NCI-H1930 (cell line): ENCODE results near the gene S100A12.

Experiments
- DNase-seq, 2 experiments: peaks; one replicate each; lab custom pipeline; 2025; lab: John Stamatoyannopoulos, UW

Gene S100A12

DNA sequence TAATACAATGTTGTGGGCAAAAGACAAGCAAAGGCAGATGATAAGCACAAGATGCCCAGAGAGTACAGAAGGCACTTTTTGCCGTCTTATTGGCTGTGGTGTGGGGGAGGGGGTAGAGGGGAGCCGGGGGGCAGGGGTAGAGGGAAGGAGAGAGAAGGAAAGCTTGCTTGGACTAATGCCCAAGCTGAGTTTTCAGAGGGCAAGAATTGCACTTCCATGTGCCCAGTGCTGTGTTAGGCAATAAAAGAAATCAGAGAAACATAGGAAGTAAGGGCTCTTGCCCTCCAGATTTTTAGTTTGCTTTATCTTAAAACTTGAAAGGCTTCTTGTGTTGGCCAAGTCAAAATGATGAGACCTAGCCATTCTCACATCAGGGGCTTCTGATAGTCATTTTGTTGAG, 8.3 kb downstream of the S100A12 start:
- DNase-seq: no peak

DNA sequence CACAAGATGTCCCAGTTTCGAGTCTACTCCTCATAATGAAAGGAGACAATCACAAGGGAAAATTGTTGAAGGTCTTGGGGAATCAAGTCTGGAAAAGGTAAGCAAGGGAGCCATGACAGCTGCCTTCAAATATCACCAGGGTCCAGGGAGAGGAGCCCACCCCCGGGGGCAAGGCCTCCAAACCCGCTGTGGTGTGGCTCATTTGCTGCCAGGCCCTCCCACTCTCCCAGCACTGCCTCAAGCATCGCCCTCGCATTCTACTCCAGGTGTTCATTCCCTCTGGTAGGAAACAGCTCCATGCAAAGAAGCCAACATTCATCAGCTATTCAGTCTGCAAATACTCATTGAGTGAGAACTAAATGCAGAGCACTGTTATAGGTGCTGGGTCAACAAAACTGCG, 9.2 kb downstream of the S100A12 start:
- no peak for DNase-seq

DNA sequence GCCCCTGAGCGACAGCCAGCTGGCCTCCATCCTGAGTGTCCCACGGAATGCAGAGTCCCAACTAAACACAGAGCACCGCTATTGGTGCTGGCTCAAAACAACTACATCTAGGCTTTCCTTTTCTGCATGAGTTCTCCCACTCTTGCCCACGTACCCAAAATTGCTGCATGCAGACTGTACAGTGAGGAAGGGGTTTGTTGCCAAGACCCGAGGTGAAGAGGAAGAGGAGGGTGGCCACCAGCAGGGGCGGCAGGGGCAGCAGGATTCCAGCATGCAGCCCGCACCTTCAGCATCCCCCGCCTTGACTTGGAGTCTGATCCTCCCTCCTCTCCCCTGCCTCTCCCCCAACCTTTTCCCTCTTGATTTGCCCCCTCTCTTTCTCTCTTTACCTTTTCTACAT, 9.7 kb downstream of the S100A12 start:
- no peak for DNase-seq

DNA sequence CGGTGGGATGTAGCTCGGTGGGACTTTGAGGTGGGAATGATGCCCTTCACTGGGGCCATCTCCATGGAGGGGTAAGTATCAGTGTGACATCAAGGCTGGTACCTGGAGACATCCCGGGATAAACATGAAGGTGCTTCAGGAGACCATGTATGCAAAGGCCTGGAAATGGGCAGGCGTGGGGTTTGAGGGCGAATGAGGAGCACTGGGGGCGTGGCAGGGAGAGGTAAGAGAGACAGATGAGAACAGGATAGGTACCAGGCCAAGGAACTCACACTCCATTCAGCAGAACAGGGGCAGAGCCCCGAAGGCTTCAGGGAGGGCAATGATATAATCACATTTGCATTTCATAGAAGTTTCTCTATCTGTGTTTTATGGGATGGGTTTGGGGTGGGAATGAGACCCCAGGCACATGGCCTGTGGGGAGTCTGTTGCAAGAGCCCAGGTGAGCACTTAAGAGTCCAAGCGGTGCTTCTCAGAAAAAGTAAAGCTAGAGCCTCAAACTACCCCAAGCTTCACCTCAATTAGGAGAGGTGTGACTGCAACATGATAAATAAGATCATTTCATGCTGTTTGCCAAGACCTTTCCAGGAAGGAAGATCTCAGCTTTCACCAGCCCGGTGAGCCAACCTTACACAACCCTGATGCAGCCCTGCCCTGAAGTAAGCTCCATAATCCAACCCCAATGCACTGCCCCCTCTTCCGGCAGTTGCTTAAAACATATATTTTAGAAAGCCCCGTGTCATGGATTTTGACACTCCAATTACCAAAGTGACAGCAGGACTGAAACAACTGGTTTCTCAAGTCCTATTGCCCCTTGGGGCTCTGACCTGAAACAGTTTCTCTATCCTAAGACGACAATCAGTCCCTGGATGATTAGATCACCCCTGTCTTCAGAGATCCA, 10.4 kb downstream of the S100A12 start:
- no peak for DNase-seq

DNA sequence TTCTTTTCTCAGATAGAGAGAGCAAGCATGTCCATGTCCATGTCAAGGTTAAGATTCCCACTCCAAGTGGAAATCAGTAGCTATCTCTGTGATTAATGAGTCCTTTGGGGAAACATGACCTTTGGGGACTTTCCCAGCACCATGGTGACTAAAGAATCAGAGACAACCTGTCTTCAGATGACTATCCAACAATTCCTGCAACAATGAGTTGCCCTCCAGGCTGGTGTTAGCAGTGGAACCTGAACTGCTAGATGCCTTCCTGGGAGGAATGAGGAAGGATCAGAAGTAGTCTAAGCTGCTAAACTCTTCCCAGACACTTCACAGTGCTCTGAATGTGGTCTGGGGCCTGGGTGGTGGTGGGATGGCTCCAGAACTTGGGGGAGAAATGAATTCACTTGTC, 11.3 kb downstream of the S100A12 start:
- DNase-seq: no peak

DNA sequence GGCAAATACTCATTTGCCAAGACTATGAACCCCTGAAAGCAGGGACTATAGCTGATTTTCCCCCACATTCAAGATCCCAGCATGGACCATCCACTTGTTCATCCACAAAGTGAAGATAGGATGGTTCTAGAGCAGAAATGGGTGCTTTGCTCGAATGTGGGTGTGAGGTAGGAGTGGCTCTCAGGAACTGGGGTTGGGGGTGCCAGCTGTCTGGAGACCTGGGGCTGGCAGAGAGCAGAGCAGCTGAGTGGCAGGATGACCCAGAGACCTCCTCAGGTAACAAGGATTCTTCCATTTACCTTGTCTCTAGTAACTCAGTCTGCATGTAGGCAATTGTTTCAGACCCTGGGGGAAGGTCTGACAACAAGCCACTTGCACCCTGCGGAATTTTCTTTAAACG, 11.8 kb downstream of the S100A12 start:
- DNase-seq: no peak

DNA sequence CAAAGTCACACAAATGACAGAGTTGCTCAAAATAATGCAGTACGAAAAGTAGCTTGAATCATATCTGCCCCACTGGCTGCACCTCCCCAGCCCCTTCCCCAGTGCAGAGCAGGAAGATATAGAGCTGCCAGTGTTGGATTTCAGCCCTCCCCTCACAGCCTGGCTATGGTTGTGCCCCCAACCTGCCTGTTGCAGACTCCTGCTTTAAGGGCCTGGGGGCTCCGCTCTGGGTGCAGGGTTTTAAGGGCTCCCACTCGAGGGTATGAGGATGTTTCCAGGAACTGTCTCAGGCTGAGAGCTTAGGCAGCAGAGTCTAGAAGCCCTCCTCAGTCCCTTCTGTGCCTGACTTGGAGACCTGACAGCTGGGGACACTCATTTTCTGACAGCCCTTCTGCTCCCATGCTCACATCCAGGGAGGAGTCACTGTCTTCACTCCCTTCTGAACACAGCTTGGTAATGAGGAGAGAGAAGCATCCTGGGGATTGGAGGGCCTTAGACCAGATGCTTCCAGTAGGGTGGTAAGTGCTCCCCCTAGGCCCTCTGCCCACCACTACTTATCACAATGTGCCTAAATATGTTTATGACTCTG, 13.1 kb downstream of the S100A12 start:
- no peak for DNase-seq

DNA sequence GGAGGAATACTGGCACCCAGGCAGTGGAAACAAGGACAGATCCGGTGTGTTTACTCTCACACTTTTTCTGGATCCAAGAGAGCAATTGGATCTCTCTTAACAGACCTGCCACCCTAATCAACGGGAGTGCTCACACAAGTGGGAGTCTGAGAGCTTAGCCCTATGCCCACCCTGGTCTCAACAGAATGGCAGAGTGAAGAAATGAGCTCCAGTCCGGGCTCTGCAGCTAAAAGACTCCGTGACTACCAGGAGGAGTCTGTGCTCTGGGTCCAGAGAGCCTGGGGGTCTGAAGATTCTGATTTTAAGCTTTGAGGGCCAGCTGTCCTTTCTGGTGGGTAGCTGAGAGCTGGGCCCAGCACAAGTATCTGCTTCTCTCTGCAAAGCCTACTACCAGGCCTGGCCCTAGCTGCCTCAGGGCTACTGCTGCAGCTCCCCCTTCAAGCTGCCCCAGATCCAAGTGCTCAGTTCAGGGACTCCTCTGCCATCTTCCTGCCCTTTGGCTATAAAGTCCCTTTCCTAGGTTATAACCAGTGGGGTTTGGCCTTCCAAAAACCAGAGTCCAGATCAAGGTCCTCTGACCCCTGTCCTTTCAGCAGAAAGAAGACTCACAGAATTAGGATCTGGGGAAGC, 13.8 kb downstream of the S100A12 start:
- DNase-seq: no peak

DNA sequence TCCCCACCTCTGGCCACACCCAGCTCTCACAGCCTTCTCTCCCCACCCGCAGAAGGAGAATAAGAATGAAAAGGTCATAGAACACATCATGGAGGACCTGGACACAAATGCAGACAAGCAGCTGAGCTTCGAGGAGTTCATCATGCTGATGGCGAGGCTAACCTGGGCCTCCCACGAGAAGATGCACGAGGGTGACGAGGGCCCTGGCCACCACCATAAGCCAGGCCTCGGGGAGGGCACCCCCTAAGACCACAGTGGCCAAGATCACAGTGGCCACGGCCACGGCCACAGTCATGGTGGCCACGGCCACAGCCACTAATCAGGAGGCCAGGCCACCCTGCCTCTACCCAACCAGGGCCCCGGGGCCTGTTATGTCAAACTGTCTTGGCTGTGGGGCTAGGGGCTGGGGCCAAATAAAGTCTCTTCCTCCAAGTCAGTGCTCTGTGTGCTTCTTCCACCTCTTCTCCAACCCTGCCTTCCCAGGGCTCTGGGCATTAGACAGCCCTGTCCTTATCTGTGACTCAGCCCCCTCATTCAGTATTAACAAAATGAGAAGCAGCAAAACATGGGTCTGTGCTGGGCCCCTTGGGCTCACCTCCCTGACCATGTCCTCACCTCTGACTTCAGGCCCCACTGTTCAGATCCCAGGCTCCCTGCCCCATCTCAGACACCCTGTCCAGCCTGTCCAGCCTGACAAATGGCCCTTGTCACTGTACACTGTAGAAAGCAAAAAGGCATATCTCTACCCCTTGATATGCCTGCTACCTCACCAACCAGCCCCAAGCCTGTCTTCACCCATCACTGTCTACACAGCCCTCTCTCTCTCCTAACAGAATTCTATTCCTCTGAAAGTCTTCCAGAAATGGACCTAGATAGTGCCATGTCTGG, 14.6 kb downstream of the S100A12 start:
- DNase-seq: no peak

DNA sequence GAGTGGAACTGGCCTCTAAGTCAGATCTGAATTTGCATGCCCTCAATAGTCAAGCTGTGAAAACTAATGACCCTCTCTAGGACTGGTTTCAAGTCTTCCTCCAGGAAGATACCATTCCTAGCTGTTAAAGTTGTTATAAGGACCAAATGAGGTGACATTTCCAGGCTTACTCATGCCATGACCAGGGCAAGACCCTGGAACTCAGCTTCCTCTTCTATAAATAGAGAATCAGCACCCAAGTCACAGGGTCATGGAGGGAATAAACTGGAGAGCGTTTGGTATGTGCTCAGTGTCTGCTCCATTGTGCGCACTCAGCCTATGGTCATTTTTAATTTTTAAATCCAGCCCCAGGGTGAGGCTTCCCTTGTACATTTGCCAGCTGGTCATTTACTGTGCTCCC, 15.2 kb downstream of the S100A12 start:
- no peak for DNase-seq

DNA sequence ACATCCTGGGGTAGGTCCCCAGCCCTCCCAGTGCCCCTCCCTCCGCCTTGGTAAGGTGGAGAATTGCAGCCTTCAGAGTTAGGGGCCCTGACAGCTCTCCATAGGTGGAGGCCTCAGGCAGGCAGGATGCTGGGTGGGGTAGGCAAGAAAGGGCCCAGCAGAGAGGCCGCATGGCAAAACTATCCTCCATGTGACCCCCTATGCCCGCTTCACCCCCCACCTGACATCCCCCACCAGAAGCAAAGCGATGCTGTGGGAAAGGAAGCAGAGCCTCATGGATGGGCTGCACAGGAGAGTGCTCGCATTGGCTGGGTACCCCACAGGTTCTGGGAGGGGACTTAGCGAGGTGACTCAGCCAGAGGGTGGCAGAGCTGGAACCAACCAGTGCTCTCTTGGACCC, 16.2 kb downstream of the S100A12 start:
- no peak for DNase-seq

DNA sequence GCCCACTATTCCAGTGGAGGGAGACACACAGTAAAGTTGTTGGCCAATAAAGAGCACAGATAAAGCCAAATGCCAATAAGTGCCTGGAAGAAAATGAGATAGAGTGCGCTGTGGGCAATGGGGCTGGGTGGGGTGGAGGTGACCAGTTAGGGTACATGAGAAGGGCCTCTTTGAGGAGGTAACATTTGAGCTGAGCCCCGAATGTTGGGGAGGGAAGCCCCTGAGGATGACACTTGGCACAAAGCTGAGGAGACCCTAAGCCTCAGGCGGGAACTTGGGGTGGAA, 16.8 kb downstream of the S100A12 start:
- DNase-seq: no peak

DNA sequence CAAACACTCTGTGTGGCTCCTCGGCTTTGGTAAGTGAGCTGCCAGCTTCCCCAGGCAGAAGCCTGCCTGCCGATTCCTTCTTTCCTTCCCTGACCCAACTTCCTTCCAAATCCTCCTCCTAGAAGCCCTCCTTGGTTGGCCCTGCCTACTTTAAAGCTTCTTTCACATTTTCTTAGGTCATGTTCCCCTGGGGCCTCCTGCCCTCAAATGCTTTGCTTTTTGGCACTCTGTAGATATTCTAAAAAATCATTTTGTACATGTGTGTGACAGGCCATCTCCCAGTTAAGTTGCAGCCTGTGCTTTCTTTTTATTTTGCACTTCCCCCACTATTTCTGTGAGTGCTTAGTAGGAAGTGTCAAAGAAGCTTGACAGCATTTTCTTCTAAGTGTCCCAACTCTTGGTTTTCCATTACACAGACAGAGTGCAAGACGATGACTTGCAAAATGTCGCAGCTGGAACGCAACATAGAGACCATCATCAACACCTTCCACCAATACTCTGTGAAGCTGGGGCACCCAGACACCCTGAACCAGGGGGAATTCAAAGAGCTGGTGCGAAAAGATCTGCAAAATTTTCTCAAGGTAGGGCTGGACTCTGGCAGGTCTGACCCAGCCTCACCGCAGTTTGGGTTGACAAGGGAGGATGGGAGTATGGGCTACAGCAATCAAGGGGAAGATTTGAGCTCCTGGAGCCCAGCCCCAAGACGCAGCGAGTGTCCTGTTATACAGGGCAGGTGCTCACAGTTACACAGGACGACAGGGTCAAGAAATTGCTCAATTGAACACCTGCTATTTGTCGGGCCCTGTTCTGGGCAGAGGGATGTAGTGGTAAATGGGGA, 17.3 kb downstream of the S100A12 start, which contains the start of gene S100A9:
Gene S100A9, plus strand, starts transcription at position 2 of the 838 bp plus-strand sequence. Its CDS starts 430 bp downstream, at position 432.
- no peak for DNase-seq

DNA sequence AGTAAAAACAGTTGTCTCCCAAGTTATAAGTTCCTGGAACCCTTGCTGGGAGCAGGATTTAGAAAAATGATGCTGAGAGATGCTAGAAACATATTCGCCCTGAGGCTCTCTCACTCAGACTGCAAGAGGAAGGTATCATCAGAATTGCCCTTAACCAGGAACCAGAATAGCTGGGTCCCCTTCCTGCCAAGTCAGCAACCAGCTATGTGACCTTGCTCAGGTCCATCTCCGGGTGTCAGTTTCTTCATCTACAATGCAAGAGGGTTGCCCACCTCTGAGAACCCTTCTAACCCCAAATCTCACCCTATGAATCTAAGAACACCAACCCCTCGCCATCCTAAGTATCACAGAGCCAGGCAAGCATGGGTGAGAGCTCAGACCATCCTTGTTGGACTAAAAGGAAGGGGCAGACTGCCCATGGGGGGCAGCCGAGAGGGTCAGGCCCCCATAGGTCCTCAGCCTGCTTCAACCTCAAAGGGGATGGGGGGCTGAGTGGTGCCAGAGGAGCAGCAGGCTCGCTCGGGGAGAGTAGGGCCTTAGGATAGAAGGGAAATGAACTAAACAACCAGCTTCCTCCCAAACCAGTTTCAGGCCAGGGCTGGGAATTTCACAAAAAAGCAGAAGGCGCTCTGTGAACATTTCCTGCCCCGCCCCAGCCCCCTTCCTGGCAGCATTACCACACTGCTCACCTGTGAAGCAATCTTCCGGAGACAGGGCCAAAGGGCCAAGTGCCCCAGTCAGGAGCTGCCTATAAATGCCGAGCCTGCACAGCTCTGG, 18.2 kb downstream of the S100A12 start:
- DNase-seq: no peak

DNA sequence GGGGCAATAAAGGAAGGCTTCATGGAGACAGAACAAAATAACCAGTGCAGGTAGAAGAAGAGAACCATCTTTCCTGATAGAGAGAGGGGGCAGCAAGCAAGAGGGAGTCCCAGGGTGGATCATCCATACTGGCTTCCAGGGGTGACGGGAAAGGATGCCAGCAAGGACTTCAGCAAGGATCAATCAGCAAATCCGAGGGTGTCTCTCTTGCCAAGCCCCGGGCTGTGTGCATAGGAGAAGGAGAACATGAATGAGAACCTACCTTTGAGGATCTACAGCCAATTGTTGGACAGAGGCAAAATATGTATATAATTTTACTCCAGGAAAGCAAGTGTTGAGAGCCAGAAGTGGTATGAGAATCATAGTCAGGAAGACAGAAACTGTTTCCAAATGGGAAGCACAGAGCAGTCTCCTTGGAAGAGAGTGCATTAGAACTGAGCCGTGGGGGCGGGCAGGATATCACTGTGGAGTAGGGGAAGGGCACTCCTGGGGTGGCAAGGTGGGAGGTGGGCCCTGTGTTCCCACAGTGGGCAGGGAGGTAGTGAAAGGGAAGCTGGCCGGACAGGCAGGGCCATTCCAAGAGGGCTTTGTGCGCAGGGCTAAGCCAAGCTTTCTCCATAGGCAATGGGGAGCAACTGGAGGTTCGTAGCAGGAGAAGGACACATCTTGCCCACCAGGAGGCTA, 18.9 kb downstream of the S100A12 start:
- DNase-seq: no peak

DNA sequence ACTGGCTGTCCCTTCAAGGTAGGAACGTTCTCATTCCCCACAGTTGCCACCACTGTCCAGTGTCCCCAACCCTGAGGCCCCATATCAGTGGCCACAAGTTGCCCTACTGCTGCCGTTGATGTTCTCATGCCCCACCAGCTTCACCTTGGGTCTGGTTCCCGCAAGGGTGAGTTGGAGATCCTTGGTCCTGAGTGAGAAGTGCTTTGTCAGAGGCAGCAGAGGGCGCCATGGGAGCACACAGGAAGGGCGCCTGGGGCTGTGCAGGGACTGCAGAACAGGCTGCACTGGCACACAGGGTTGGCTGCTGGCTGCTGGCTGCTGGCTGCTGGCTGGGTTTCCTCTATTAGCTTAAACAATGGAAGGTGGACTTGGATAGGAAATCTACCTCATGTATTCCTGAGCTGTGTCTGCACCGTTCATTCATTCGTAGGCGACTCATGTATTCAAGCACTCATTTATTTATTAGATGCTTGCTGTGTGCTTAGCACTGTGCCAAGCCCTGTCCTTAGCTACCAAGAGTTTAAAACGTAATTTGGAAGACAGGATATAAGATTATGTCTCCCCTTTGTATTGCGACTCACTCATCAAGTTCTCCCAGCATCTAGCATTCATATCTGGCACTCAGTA, 19.9 kb downstream of the S100A12 start:
- DNase-seq: peak; percentile 39 to 66

DNA sequence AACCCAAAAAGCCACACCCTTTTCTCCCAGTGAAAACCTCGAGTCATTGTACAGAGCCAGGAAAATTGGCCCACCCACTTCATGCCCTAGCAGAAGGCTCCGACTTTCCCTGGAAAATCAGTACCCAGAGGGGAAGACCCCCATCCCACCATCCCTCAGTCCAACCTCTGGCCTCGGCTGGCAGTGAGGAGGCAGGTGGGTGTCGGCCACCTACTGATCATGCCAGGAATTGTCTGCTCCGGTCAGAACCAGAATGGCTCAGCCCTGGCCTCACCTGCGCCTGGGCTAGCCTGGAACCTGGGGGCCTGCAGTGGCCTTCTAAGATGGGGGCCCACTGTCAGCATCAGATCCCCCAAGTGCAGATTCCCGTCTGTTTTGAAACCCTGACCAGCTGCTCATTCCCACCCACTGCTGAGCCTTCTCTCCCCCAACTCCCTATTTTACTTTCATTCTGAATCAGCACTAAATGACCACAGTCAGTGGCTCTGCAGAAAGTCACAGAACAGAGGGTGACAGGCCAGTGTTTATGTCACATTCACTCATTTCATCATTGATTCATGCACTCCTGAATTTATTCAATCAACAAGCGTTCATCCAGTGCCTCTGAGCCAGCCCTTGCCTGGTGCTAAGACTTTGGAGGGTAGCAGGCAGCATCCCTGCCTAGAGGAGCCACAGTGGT, 20.8 kb downstream of the S100A12 start:
- no peak for DNase-seq

DNA sequence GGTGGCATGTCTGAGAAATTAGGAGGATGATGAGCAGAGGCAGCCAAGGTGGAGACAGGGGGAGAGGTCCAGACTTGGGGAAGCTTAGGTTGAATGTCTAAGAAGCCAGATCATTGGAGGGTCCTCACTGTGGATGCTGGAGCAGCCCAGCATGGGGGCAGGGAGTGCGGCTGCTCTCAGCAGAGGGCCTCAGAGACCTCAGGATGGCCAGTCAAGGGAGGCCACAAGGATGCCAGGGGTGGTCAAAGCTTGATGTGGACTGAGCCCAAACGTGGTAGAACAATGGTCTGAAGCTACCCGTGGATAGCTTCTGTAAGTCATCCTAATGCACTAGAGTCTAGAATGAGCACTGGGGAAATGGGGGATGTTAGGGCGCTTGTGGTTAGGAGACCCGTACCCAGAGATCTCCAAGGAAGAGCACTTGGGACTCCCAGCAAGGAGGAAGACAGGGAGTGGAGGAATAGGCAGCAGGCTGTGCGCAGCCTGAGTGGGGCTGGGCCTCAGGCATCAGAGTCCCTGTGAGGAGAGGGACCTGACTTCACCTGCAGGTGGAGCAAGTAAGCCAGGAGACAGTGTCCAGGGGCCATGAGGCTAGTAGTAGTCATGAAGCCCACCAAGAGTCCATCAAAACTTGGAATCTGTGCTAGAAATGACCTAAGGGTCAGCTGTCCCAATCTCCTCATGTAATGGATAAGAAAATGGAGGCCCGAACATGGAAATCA, 22.0 kb downstream of the S100A12 start:
- DNase-seq: peak in 1 of 2 experiments; percentile 25
